ENCODE measurements around the gene SACS.

Gene SACS

DNA sequence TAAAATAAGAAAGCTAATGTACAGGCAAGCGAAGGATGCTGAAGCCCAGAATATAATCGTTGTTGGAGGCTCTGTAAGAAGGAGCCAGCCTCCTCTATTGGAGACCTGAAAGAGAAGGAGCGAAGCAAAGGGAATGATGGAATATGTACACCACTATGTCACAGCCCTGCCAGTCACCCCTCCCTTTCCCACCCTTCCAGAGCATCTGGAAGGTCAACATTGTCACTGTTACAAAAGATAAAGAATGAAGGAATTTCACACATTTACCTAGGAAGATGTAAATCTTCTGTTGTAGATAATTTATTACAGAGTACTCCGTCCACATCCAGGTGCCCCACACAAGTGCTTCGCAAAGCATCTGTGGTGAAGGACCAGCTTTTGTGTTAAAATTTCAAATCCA lies 39.7 kb upstream of the SACS start:
- H3K27ac ChIP-seq (ENCODE audit: low read depth, low read length) = no peak overlapping the region
- H3K9me2 ChIP-seq (replicated peaks; ENCODE audit: control insufficient read depth, low read length) = no peaks in the 10 kb centered on the region
- no peaks in the 10 kb centered on the region for H4K20me1 ChIP-seq (ENCODE audit: control insufficient read depth, insufficient read depth, low read depth, low read length)
- no peaks in the 10 kb centered on the region for H3K9me3 ChIP-seq (ENCODE audit: control insufficient read depth, insufficient read depth, low read length)
- TF ChIP-seq, protein P1, sequence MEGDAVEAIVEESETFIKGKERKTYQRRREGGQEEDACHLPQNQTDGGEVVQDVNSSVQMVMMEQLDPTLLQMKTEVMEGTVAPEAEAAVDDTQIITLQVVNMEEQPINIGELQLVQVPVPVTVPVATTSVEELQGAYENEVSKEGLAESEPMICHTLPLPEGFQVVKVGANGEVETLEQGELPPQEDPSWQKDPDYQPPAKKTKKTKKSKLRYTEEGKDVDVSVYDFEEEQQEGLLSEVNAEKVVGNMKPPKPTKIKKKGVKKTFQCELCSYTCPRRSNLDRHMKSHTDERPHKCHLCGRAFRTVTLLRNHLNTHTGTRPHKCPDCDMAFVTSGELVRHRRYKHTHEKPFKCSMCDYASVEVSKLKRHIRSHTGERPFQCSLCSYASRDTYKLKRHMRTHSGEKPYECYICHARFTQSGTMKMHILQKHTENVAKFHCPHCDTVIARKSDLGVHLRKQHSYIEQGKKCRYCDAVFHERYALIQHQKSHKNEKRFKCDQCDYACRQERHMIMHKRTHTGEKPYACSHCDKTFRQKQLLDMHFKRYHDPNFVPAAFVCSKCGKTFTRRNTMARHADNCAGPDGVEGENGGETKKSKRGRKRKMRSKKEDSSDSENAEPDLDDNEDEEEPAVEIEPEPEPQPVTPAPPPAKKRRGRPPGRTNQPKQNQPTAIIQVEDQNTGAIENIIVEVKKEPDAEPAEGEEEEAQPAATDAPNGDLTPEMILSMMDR (IDR thresholded peaks at IDR 0.05; ENCODE audit: low read depth, low read length, poor library complexity, severe bottlenecking) = no peak
- no peak for TF ChIP-seq EZH2phosphoT487 (IDR thresholded peaks at IDR 0.05; ENCODE audit: borderline replicate concordance, low read length)
- no peaks in the 10 kb centered on the region for H3K36me3 ChIP-seq (ENCODE audit: control insufficient read depth, low read length)
- H3K4me1 ChIP-seq (ENCODE audit: control insufficient read depth, low read length) = peaks cover 8% of the 10 kb centered on the region
- H3K4me3 ChIP-seq (ENCODE audit: low read length) = no peak overlapping the region
- H3K27me3 ChIP-seq (ENCODE audit: control insufficient read depth, low read length) = peaks cover 21% of the 10 kb centered on the region
- H3F3A ChIP-seq (ENCODE audit: control insufficient read depth, insufficient read depth) = no peaks in the 10 kb centered on the region
- no peaks in the 10 kb centered on the region for H3K79me2 ChIP-seq (ENCODE audit: control insufficient read depth, low read length)
- H3K4me2 ChIP-seq (ENCODE audit: low read length) = no peak overlapping the region

DNA sequence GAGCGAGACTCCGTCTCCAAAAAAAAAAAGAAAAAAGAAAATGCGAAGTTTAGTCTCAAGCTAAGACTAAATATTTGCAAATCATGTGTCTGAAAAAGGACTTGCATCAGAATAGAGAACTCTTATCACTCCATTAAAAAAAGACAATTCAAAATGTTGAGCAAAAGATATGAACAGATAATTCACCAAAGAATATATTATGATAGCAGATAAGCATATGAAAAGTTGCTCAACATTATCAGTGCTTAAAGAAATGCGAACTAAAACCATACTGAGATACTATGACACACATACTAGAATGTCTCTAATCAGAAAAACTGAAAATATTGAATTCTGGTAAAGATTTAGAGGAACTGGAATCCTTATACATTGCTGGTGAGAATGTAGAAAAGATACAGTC lies 38.7 kb upstream of the SACS start:
- H3K4me1 ChIP-seq (ENCODE audit: control insufficient read depth, low read length) = peaks cover 8% of the 10 kb centered on the region
- no peaks in the 10 kb centered on the region for H3K9me2 ChIP-seq (replicated peaks; ENCODE audit: control insufficient read depth, low read length)
- no peak overlapping the region for H3K4me3 ChIP-seq (ENCODE audit: low read length)
- H3K9me3 ChIP-seq (ENCODE audit: control insufficient read depth, insufficient read depth, low read length) = no peaks in the 10 kb centered on the region
- no peaks in the 10 kb centered on the region for H3K36me3 ChIP-seq (ENCODE audit: control insufficient read depth, low read length)
- H3F3A ChIP-seq (ENCODE audit: control insufficient read depth, insufficient read depth) = no peaks in the 10 kb centered on the region
- H3K27ac ChIP-seq (ENCODE audit: low read depth, low read length) = no peak overlapping the region
- H3K4me2 ChIP-seq (ENCODE audit: low read length) = no peak overlapping the region
- peaks cover 27% of the 10 kb centered on the region for H3K27me3 ChIP-seq (ENCODE audit: control insufficient read depth, low read length)
- no peaks in the 10 kb centered on the region for H4K20me1 ChIP-seq (ENCODE audit: control insufficient read depth, insufficient read depth, low read depth, low read length)
- no peaks in the 10 kb centered on the region for H3K79me2 ChIP-seq (ENCODE audit: control insufficient read depth, low read length)
- no peak for TF ChIP-seq EZH2phosphoT487 (IDR thresholded peaks at IDR 0.05; ENCODE audit: borderline replicate concordance, low read length)
- TF ChIP-seq, protein P1 (IDR thresholded peaks at IDR 0.05; ENCODE audit: low read depth, low read length, poor library complexity, severe bottlenecking) = no peak

DNA sequence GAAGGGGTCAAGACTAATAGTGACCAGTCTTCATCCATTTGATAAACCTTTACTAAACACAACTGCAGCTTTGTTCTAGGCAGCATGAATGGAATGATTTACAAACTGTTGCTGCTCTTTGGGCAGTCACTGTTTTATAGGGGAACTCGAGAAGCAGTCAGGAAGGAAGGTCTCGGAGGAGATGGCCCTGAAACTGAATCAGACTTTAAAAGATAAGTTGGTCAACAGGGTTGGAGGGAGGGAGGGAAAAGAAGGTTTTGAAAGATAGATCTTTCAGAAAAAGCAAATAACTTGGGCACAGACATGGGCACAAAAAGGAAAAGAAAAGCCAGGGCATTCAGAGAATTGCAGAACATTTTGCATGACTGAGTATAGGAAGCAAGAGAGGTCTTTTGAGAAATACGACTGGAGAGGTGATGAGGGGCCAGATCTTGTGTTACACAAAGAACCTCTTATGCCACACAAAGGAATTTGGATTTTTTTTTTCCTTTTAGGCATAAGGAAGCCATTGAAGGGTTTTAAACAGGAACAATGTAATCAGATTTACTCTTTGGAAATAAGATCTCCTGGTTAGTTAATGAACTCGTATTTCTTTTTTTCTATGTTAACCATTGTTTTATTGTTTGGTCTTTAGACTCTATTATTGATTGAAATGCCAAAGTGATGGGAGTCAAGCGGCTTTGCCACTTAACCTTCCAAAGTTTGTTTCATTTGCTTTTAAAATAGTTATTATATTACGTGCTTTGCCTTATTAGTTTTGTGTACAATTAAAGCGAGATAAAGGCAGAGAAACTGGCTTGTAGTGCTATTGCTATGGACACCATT lies 37.5 kb upstream of the SACS start:
- Histone ChIP-seq H3K4me2 (ENCODE audit: low read length) (no peak overlapping the region), H3K79me2 (ENCODE audit: control insufficient read depth, low read length) (no peaks in the 10 kb centered on the region), H3K27me3 (ENCODE audit: control insufficient read depth, low read length) (peaks cover 35% of the 10 kb centered on the region), H3K9me2 (replicated peaks; ENCODE audit: control insufficient read depth, low read length) (no peaks in the 10 kb centered on the region), H3F3A (ENCODE audit: control insufficient read depth, insufficient read depth) (no peaks in the 10 kb centered on the region), H3K9me3 (ENCODE audit: control insufficient read depth, insufficient read depth, low read length) (no peaks in the 10 kb centered on the region), H4K20me1 (ENCODE audit: control insufficient read depth, insufficient read depth, low read depth, low read length) (no peaks in the 10 kb centered on the region), H3K4me1 (ENCODE audit: control insufficient read depth, low read length) (peaks cover 12% of the 10 kb centered on the region), H3K4me3 (ENCODE audit: low read length) (no peak overlapping the region), H3K27ac (ENCODE audit: low read depth, low read length) (no peak overlapping the region), H3K36me3 (ENCODE audit: control insufficient read depth, low read length) (no peaks in the 10 kb centered on the region)
- TF ChIP-seq, protein P1 (IDR thresholded peaks at IDR 0.05; ENCODE audit: low read depth, low read length, poor library complexity, severe bottlenecking) = no peak
